HG02571 (cell line): ENCODE measurements around the gene RHOU.
"Not testable (repeated sequence)": the region's sequence is repeated elsewhere in the genome, so short reads cannot be mapped to it uniquely, and the experiment has no call there.

Source experiments
- ATAC-seq: cut with Tn5 transposase; IDR thresholded peaks from one replicate; pipeline ENCODE4 v1.9.1; 2021; ENCODE audit warnings: mild to moderate bottlenecking, moderate library complexity; ENCODE audit not compliant: unreplicated experiment

The RHOU gene

DNA sequence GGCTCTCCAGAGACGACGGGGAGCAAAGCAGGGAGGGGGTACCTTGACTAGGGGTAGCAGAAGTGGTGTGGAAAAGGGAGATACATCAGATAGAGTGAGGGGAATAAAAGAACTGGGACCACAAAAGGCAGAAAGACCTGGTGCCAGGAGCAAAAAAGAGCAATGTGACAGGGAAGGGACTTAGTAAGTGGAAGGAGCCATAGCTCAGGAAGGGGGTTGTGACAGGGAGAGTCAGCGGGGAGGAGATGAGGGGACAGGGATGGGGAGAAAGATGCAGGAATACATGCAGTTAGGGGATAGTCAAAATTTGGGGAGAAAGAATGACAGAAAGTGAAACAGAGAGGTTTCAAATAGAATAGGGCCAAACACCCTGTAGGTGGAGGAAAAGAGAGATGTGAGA, 20.5 kb downstream of the RHOU start:
- ATAC-seq: no peak

DNA sequence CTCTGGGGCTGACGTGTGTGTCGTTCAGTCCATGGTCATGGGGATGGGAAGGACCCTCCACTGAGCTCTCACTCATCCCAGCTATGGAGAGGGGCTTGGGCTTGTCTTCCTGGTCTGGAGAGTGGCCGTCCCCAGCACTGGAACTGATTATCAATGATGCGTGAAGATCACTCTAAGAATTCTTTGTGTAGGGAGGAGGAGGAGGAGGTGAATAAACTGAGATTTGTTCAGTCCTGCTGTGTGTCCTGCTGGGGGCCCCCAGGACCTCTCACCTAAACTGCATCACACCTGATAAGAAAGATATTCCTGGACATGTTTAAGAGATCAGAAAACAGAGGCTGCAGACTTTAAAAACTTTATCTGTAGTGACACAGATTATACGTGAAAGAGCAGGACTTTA, 21.2 kb downstream of the RHOU start:
- no peak for ATAC-seq

GRCh38 chr1:228758447-228758846, 23.2 kb downstream of the RHOU start:
- no peak for ATAC-seq

DNA sequence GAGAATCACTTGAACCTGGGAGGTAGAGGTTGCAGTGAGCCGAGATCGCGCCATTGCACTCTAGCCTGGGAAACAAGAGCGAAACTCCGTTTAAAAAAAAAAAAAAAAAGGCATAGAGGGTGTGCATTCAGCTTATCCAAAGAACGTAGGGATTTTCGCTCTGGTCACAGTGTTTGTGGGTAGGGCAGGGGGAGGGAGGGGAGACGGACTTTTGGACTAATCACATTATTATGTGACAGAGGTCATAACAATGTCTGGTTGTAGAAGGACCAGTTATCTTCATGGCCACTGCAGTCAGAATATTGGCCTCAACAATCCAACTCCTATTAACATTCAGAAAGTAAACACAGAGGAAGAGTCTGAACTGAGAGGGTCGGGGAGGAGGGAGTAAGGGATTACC, 25.7 kb downstream of the RHOU start:
- ATAC-seq: no peak

GRCh38 chr1:228763561-228763960, 28.3 kb downstream of the RHOU start:
- ATAC-seq: no peak

DNA sequence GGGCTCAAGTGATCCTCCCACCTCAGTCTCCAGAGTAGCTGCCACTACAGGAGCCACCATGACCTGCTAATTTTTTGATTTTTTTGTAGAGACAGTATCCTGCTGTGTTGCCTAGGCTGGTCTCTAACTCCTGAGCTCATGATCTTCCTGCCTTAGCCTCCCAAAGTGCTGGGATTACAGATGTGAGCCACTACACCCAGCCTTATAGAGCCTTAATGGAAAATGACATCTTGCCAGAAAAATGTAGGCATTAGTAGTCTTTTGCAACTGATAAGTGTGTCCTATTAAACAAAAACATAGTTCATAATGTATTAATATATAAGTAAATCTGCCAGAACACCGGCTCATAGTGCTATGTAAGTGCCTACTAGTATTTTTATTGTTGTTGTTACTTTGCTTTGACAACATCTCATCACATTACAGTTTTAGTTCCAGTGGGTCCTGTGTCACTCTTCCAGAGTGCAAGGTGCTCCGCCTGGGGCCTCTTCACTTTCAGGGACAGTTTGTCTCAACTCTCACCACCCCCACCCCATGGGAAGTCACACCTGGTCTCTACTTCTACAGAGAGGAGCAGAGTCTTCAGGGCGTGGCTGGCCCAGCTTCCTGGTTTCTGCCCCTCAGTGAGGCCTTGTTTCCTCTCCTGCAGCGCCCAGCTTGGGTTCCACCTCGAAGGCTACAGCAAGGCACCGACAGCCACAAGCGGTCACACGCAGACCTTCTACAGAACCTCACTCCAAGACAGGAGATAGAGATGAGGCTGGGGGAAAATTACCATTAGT, 30.1 kb downstream of the RHOU start:
- ATAC-seq: no peak

DNA sequence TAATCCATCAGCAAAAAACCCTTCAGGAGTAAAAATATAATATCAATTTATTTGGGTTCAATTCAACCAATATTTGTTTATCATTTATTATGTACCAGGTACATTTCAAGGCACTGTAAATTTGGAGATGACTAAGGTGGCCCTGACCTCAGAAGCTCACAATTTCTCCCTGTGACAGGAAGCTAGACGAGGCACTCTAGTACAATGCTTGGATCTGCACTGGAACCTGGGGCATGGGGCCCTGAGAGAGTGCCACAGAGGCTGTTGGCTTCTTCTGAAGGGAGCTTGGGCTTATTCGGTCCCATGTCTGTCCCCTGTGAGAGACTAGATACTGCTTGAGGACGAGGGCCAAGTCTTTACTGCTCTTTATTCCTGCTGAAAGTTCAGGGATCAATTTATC, 31.5 kb downstream of the RHOU start:
- ATAC-seq: no peak

- ATAC-seq: no peak
These were observed 32.5 kb downstream of the RHOU start for GRCh38 chr1:228767636-228768354.

DNA sequence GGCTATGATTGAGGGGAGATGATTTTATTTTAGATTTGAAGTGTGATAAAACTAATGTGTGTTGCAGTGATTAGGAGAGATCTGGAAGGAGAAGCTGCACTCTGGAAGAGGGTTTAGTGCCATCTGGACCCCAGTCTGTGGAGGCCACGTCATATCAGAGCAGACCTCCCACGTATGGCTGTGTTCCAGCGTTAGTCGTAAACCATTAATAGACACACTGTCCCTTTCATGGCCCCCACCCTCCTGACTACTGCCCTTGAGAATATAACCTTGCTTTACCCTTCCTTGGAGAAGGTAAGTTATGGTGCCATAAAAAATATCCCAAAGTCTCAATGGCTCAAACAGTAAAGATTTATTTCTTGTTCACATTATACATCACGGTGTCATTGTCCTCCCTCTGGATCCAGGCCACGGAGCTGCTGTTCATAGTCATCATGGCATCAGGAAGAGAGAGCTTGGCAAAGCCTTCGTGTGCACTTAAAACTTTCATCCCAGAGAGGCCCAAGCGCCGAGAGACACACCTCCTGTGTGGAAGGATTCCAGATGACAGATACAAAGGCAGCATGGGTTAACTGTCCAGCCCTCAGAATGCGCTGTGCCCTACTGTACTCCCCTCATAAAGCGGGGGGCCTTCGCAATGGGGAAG, 33.2 kb downstream of the RHOU start:
- ATAC-seq: no peak

DNA sequence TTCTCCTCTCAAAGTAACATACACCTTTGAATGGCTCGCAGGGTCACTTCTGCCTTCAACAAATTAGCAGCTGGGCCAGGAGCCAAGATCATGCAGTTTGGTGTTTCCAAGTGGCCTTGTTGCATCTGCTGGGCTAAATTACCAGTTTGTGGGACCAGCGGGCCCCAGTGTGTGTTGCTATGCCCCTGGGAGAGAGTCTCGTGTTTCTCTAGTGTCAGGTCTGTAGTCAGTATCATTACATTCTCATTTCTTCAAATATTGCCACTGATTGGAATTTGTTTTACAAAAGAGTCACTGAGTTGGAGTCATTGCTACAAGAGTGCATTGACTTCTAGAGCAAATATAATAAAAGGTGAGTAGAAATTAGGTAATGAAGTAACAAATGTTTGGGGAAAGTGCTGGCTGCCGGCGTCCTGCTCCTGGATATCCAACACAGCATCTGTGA, 35.5 kb downstream of the RHOU start:
- ATAC-seq: no peak

DNA sequence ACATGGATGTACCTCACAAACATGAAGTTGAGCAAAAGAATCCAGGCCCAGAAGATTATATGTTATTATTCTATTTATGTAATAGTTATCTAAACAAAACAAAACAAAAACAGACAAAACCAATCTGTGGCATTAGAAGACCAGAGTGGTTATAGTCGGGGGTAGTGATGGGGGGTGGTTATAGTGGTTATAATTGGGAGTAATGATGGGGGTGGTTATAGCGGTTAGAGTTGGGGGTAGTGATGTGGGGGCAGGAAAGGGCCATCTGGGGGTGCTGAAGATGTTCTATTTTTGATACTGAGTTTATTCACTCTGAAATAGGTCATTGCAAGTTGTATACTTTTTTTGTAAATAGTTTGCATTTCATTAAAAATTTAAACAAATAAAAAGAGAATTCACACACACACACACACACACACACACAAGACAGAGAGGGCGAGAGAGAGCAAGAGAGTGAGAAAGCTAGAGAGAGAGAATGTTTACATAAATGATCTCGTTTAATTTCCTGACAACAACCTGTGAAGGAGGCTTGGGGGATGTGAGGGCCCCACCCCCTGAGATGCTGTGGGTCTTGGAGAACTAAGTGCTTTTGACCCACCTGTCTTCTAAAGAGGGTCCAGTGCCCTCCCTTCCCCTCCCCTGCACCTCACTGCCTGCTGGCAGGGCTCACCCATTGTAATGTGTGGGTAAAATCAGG, 37.4 kb downstream of the RHOU start:
- ATAC-seq: no peak

- not testable (repeated sequence) for ATAC-seq
These were observed 40.7 kb downstream of the RHOU start for GRCh38 chr1:228775946-228776345.

DNA sequence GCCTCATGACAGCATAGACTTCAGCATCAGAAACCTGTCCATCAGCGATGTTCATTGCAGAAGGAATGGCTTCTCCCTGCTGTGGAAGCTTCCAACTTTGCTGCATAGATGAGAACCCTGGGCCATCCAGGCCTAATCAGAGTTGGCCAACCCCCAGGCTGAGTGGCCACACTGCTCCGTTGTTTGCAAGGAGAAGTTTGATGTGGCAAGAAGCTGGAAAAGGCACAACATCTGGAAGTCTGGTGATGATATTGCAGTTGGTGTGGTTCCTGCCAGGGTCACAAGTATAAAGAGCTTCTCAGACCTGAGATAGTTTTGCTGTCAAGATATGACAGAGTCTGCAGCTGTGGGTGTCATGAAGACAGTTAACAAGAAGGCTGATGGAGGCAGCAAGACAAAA, 41.2 kb downstream of the RHOU start:
- ATAC-seq: no peak

DNA sequence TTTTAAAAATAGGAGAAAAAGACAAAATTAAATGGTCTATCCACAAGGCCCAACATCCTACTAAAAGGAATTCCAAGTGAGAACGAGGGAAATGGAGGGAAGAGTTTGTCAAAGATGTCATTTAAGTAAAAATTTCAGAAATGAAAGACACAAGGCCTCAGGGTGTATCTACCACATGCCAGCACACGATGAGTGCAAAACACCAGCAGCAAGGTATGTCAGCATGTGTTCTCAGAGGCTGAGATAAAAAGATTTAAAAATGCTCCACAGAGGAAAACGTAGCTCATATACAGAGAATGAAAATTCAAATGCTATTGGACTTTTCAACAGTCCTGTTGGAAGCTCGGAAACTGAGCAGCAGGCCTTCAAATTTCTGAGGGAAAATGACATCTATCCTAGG, 42.0 kb downstream of the RHOU start:
- no peak for ATAC-seq

DNA sequence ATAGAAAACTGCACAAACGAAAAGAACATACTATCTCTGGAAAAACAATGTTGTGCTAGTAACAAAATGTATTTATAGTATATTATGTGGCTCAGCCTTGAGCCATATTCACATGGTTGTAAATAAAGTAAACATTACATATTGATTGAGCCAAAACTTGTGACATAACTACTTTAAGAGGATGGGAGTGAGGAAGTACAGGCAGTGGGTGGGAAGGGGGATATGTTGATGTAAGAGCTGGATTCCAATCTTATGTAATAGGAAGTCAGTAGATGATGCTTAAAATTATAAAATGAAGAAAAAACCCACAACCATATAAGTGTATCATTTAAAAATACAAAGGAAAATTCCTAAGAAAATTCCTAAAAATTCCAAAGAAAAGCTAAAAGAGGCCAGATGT, 42.7 kb downstream of the RHOU start:
- no peak for ATAC-seq

DNA sequence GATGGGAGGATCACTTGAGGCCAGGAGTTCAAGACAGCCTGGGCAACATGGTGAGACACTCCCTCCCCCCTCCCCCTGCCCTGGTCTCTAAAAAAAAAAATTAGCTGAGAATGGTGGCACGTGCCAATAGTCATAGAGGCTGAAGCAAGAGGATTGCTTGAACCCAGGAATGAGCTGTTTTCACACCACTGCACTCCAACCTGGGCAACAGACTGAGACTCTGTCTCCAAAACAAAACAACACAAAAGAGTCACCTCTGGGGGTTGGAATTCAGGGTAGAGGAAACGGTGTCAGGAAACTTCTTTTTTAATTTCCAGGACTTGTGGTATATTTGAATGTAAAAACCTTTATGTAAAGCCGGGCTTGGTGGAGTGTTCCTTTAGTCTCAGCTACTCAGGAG, 43.2 kb downstream of the RHOU start:
- ATAC-seq: no peak

DNA sequence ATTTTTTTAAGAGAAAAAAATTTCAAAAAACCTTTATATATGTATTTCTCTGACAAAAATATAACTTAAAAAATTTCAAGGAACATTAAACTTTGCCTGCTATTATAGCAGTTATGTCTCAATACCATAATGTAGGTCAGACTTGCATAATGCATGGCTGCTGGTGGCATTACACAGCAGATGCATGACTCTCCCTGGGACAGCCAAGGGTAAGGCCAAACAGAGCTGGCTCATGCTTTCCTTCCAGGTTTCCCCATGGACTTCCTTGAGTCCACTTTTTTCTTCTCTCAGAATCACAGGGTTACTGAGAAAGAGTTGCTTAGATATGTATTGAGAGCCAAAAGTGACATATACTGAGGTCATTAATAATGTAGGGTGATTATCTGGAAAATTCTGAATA, 43.7 kb downstream of the RHOU start:
- ATAC-seq: no peak

GRCh38 chr1:228781161-228781808, 46.0 kb downstream of the RHOU start:
- ATAC-seq: no peak

DNA sequence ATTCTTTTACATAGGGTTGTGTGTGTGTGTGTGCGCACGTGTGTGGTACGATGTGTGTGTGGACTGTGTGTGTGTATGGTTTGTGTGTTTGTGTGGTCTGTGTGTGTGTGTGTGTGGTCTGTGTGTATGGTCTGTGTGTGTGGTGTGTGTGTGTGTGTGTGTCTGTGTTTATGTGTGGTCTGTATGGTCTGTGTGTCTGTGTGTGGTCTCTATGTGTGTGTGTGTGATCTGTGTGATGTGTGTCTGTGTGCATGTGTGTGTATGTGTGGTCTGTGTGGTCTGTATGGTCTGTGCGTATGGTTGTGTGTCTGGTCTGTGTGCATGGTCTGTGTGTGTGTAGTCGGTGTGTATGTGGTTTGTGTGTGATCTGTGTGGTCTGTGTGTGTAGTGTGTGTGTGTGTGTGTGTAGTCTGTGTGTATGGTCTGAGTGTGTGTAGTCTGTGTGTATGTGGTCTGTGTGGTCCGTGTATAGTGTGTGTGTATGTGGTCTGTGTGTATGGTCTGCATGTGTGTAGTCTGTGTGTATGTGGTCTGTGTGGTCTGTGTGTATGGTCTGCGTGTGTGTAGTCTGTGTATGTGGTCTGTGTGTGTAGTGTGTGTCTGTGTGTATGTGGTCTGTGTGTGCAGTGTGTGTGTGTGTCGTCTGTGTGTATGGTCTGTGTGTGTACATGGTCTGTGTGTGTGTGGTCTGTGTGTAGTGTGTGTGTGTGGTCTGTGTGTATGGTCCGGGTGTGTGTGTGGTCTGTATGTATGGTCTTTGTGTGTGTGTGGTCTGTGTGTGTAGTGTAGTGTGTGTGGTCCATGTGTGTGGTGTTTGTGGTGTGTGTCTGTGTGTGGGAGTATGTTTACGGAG, 46.8 kb downstream of the RHOU start:
- ATAC-seq: no peak
